DND-41 (cell line): ENCODE measurements around the gene DLX5.

Experiments used
- EZH2 ChIP-seq: IDR thresholded peaks from 3 replicates; pipeline ENCODE4 v1.6.1; 2012; ENCODE audit warnings: borderline replicate concordance, low read depth, mild to moderate bottlenecking, moderate library complexity, low read length, inconsistent platforms; ENCODE audit not compliant: severe bottlenecking
- TF ChIP-seq, protein P1 (sequence below): IDR thresholded peaks from 2 replicates; pipeline ENCODE4 v1.5.1; 2012; ENCODE audit warnings: borderline replicate concordance, low read length, moderate library complexity, mild to moderate bottlenecking; ENCODE audit not compliant: poor library complexity, severe bottlenecking; ENCODE audit errors: extremely low read depth

GRCh38 chr7:96985992-96986391 is 38.6 kb downstream of the DLX5 start:
- TF ChIP-seq, protein P1, sequence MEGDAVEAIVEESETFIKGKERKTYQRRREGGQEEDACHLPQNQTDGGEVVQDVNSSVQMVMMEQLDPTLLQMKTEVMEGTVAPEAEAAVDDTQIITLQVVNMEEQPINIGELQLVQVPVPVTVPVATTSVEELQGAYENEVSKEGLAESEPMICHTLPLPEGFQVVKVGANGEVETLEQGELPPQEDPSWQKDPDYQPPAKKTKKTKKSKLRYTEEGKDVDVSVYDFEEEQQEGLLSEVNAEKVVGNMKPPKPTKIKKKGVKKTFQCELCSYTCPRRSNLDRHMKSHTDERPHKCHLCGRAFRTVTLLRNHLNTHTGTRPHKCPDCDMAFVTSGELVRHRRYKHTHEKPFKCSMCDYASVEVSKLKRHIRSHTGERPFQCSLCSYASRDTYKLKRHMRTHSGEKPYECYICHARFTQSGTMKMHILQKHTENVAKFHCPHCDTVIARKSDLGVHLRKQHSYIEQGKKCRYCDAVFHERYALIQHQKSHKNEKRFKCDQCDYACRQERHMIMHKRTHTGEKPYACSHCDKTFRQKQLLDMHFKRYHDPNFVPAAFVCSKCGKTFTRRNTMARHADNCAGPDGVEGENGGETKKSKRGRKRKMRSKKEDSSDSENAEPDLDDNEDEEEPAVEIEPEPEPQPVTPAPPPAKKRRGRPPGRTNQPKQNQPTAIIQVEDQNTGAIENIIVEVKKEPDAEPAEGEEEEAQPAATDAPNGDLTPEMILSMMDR: no peak
- TF ChIP-seq EZH2: no peak
